Calu3 (cell line): ENCODE results near the gene FCRLB. TPM values are rescaled to one million over a fixed set of nuclear protein-coding genes. Genes with fewer than 3 reads are reported as not detected.
"Not testable (repeated sequence)": the region's sequence is repeated elsewhere in the genome, so short reads cannot be mapped to it uniquely, and the experiment has no call there.

Source experiments
- BruUV-seq: library from RNA; stranded (reverse); fragments of 400-500 nt; replicated peaks from 2 replicates; lab custom pipeline; 2021; lab: Mats Ljungman, UMichigan
- CTCF ChIA-PET: fragments of 300-600 bp; sonication (Branson Sonifier 250); formaldehyde crosslinking; loops from one replicate; lab custom pipeline; 2022; ENCODE audit warnings: antibody characterized with exemption; lab: Charles Lee
- DNase-seq: peaks from one replicate; pipeline ENCODE4 v3.0.0; 2022
- H3K27ac Mint-ChIP-seq: one replicate; pipeline ENCODE4 v1.8.0; 2022; ENCODE audit warnings: mixed read lengths; ENCODE audit not compliant: unreplicated experiment
- H3K27me3 Mint-ChIP-seq: one replicate; pipeline ENCODE4 v1.8.0; 2022; ENCODE audit warnings: mixed read lengths; ENCODE audit not compliant: unreplicated experiment
- H3K36me3 Mint-ChIP-seq: one replicate; pipeline ENCODE4 v1.8.0; 2022; ENCODE audit warnings: mild to moderate bottlenecking, moderate library complexity, mixed read lengths; ENCODE audit not compliant: insufficient read depth, unreplicated experiment
- H3K4me1 Mint-ChIP-seq: one replicate; pipeline ENCODE4 v1.8.0; 2022; ENCODE audit warnings: mild to moderate bottlenecking, low read depth, mixed read lengths; ENCODE audit not compliant: unreplicated experiment
- H3K4me3 Mint-ChIP-seq: one replicate; pipeline ENCODE4 v1.8.0; 2022; ENCODE audit warnings: mild to moderate bottlenecking, low read depth, moderate library complexity, mixed read lengths; ENCODE audit not compliant: unreplicated experiment
- H3K9me3 Mint-ChIP-seq: one replicate; pipeline ENCODE4 v1.8.0; 2022; ENCODE audit warnings: low read depth, mixed read lengths; ENCODE audit not compliant: unreplicated experiment
- CTCF ChIP-seq: fragments of 200-600 bp; IDR thresholded peaks from one replicate; pipeline ENCODE4 v1.8.0; 2022; ENCODE audit warnings: antibody characterized with exemption; ENCODE audit not compliant: unreplicated experiment
- intact Hi-C: fragments of 100-400 bp; cut with micrococcal nuclease; formaldehyde crosslinking; loops from one replicate; pipeline ENCODE4 v1.10.0; 2022; ENCODE audit not compliant: unreplicated experiment
- total RNA-seq: library from RNA; stranded (reverse); gene quantifications from 2 replicates; pipeline ENCODE4 v1.2.3, GENCODE V29; 2022

FCRLB gene
- total RNA-seq, 1 experiment from 2014 or later = 1.9 TPM

- TF ChIP-seq CTCF = no peak
- Mint-ChIP-seq H3K36me3 (peaks cover 20% of the 10 kb centered on the region), H3K27me3 (peaks cover 23% of the 10 kb centered on the region), H3K4me3 (no peak overlapping the region), H3K9me3 (no peaks in the 10 kb centered on the region), H3K27ac (no peak overlapping the region), H3K4me1 (peaks cover 43% of the 10 kb centered on the region)
- CTCF ChIA-PET = interaction anchor here (0.6 to 1.6 kb wide), 3 partner anchors 12 to 613 kb away, joined by 3 to 5 read pairs (median 3); no protein-coding TSS in a partner anchor
- DNase-seq = no peak
- intact Hi-C loops = no loop called here
- no TSS peak for BruUV-seq
These were observed 497 bp downstream of the FCRLB start for GRCh38 chr1:161721738-161722343.

GRCh38 chr1:161722406-161722805 lies 1.1 kb downstream of the FCRLB start:
- intact Hi-C loops = no loop called here
- Mint-ChIP-seq H3K4me1 (peaks cover 43% of the 10 kb centered on the region), H3K27me3 (peaks cover 17% of the 10 kb centered on the region), H3K9me3 (no peaks in the 10 kb centered on the region), H3K4me3 (no peak overlapping the region), H3K36me3 (peaks cover 26% of the 10 kb centered on the region), H3K27ac (no peak overlapping the region)
- no TSS peak for BruUV-seq
- CTCF ChIA-PET = interaction anchor here (0.6 to 1.6 kb wide), 3 partner anchors 12 to 613 kb away, joined by 3 to 5 read pairs (median 3); no protein-coding TSS in a partner anchor
- TF ChIP-seq CTCF = no peak
- no peak for DNase-seq

- BruUV-seq = no TSS peak
- TF ChIP-seq CTCF = no peak
- CTCF ChIA-PET = no interaction called here
- H3K9me3 Mint-ChIP-seq = no peaks in the 10 kb centered on the region
- H3K36me3 Mint-ChIP-seq = peaks cover 33% of the 10 kb centered on the region
- peaks cover 8% of the 10 kb centered on the region for H3K27me3 Mint-ChIP-seq
- H3K4me3 Mint-ChIP-seq = no peak overlapping the region
- peaks cover 43% of the 10 kb centered on the region for H3K4me1 Mint-ChIP-seq
- H3K27ac Mint-ChIP-seq = no peak overlapping the region
- DNase-seq = peak; percentile 35
- intact Hi-C loops = no loop called here
These were observed 2.3 kb downstream of the FCRLB start for GRCh38 chr1:161723459-161724141.

- CTCF ChIA-PET = interaction anchor here (0.5 to 1.7 kb wide), 4 partner anchors 11 to 80 kb away, joined by 3 to 8 read pairs (median 4); no protein-coding TSS in a partner anchor
- H3K27me3 Mint-ChIP-seq, H3K9me3 Mint-ChIP-seq, DNase-seq, BruUV-seq: not testable (repeated sequence)
- H3K36me3 Mint-ChIP-seq = peaks cover 33% of the 10 kb centered on the region
- H3K27ac Mint-ChIP-seq = peak overlapping the region; percentile 21
- peak overlapping the region; percentile 80 for H3K4me3 Mint-ChIP-seq
- H3K4me1 Mint-ChIP-seq = peaks cover 59% of the 10 kb centered on the region
- intact Hi-C loops = loop anchor here (1.0 kb wide), 1 partner anchor 12 kb away; no protein-coding TSS in a partner anchor
These were observed 4.0 kb downstream of the FCRLB start for GRCh38 chr1:161725258-161725907.
